Right ventricle myocardium inferior (tissue), 1 donor: Measurements from ENCODE around the gene TXNDC8. TPM values are rescaled to one million over a fixed set of nuclear protein-coding genes. Genes with fewer than 3 reads are reported as not detected.

Experiments used
- ATAC-seq: fragments of 200-7000 bp; cut with Tn5 transposase; one replicate; pipeline ENCODE4 v1.9.1; 2020; ENCODE audit warnings: mild to moderate bottlenecking, moderate library complexity
- DNase-seq: peaks from one replicate; pipeline ENCODE4 v3.0.0; 2021; ENCODE audit errors: missing footprints
- intact Hi-C: fragments of 100-400 bp; cut with DNase I; formaldehyde crosslinking; loops from one replicate; pipeline ENCODE4 v1.11.0; 2022
- total RNA-seq: library from RNA; stranded (reverse); fragmentation: NEBNext Ultra II Directional; extraction: Animal tissue kit (Norgen Biotek cat#: 25700); gene quantifications from one replicate; pipeline ENCODE4 v1.2.1, GENCODE V29; 2021
- donor health status: DM: no; HTN: yes; CAD: no; lungs with severe emphysema.

The TXNDC8 gene
- total RNA-seq, 1 donor from 2014 or later = not detected

- ATAC-seq (no peak), DNase-seq (no peak)
- intact Hi-C loops = no loop called here
Measured at GRCh38 chr9:110288503-110288902, 49.2 kb downstream of the TXNDC8 start.

- no peak for ATAC-seq
- no peak for DNase-seq
- intact Hi-C loops = no loop called here
Measured at GRCh38 chr9:110287289-110287680, 50.4 kb downstream of the TXNDC8 start.

GRCh38 chr9:110284211-110284844, 53.3 kb downstream of the TXNDC8 start:
- no peak for DNase-seq
- intact Hi-C loops = no loop called here
- no peak for ATAC-seq

GRCh38 chr9:110283751-110284150, 53.9 kb downstream of the TXNDC8 start:
- ATAC-seq (no peak), DNase-seq (no peak)
- intact Hi-C loops = no loop called here

GRCh38 chr9:110282739-110283081, 55.0 kb downstream of the TXNDC8 start:
- DNase-seq = no peak
- no peak for ATAC-seq
- intact Hi-C loops = no loop called here

GRCh38 chr9:110282018-110282738, 55.5 kb downstream of the TXNDC8 start:
- DNase-seq = no peak
- intact Hi-C loops = no loop called here
- no peak for ATAC-seq

GRCh38 chr9:110278080-110278707, 59.5 kb downstream of the TXNDC8 start:
- no peak for DNase-seq
- intact Hi-C loops = no loop called here
- ATAC-seq = no peak

GRCh38 chr9:110276781-110277180, 60.9 kb downstream of the TXNDC8 start:
- intact Hi-C loops = no loop called here
- ATAC-seq = no peak
- DNase-seq = no peak

GRCh38 chr9:110270211-110270995, 67.3 kb downstream of the TXNDC8 start:
- intact Hi-C loops = no loop called here
- DNase-seq = no peak
- ATAC-seq = no peak

- DNase-seq (no peak), ATAC-seq (no peak)
- intact Hi-C loops = no loop called here
Measured at GRCh38 chr9:110266795-110267194, 70.9 kb downstream of the TXNDC8 start.

- DNase-seq (no peak), ATAC-seq (no peak)
- intact Hi-C loops = no loop called here
Measured at GRCh38 chr9:110261632-110262031, 76.0 kb downstream of the TXNDC8 start.

GRCh38 chr9:110260911-110261310, 76.8 kb downstream of the TXNDC8 start:
- no peak for DNase-seq
- ATAC-seq = no peak
- intact Hi-C loops = no loop called here

GRCh38 chr9:110259566-110259965, 78.1 kb downstream of the TXNDC8 start:
- DNase-seq (no peak), ATAC-seq (no peak)
- intact Hi-C loops = no loop called here

- no peak for ATAC-seq
- intact Hi-C loops = no loop called here
- DNase-seq = no peak
Measured at GRCh38 chr9:110258690-110259091, 79.0 kb downstream of the TXNDC8 start.

GRCh38 chr9:110257956-110258355, 79.7 kb downstream of the TXNDC8 start:
- DNase-seq (no peak), ATAC-seq (no peak)
- intact Hi-C loops = no loop called here

- DNase-seq (peak; percentile 65), ATAC-seq (peak; percentile 47)
- intact Hi-C loops = no loop called here
Measured at GRCh38 chr9:110257097-110257841, 80.4 kb downstream of the TXNDC8 start.

- peak; percentile 96 for ATAC-seq
- intact Hi-C loops = no loop called here
- DNase-seq = peak; percentile 96
Measured at GRCh38 chr9:110256380-110257096, 81.1 kb downstream of the TXNDC8 start, which contains the start of gene TXN. Gene TXN (minus strand): TSS chr9:110256507. CDS start chr9:110256435, 72 bp downstream.
